ENCODE data around the gene NCS1. TPM values are rescaled to one million over a fixed set of nuclear protein-coding genes. Genes with fewer than 3 reads are reported as not detected.

The NCS1 gene
- total RNA-seq, 3 donors from 2014 or later: 4.1 to 196 (median 10.7) TPM

DNA sequence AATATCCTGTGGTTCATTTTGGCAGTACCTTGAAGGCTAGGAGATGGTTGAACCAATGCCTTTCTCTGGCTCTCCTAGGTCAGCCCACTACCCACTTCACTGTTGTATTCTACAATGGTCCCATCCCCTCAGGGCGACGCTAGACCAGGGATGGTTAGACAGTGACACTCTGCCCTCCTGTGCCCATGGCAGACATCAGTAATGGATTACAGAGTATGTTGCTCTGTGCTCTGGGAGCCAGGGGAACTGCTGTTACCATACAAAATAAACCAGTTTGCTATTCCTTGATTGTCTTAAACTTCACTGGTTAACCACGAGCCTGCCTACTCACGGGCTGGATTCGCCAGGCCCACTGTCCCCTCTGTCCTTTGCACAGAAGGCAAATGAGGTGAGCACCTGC, 33.7 kb downstream of the NCS1 start:
- Histone ChIP-seq H3K9me3 (no peaks in the 10 kb centered on the region), H3K4me1 (ENCODE audit: low read depth) (no peaks in the 10 kb centered on the region), H3K36me3 (ENCODE audit: low read depth) (no peaks in the 10 kb centered on the region), H3K4me3 (no peak overlapping the region)
- DNase-seq (no peak), ATAC-seq (no peak)
- TF ChIP-seq, protein P1, sequence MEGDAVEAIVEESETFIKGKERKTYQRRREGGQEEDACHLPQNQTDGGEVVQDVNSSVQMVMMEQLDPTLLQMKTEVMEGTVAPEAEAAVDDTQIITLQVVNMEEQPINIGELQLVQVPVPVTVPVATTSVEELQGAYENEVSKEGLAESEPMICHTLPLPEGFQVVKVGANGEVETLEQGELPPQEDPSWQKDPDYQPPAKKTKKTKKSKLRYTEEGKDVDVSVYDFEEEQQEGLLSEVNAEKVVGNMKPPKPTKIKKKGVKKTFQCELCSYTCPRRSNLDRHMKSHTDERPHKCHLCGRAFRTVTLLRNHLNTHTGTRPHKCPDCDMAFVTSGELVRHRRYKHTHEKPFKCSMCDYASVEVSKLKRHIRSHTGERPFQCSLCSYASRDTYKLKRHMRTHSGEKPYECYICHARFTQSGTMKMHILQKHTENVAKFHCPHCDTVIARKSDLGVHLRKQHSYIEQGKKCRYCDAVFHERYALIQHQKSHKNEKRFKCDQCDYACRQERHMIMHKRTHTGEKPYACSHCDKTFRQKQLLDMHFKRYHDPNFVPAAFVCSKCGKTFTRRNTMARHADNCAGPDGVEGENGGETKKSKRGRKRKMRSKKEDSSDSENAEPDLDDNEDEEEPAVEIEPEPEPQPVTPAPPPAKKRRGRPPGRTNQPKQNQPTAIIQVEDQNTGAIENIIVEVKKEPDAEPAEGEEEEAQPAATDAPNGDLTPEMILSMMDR (IDR thresholded peaks at IDR 0.05): no peak
- intact Hi-C loops (cut with DNase I, micrococcal nuclease): no loop called here

DNA sequence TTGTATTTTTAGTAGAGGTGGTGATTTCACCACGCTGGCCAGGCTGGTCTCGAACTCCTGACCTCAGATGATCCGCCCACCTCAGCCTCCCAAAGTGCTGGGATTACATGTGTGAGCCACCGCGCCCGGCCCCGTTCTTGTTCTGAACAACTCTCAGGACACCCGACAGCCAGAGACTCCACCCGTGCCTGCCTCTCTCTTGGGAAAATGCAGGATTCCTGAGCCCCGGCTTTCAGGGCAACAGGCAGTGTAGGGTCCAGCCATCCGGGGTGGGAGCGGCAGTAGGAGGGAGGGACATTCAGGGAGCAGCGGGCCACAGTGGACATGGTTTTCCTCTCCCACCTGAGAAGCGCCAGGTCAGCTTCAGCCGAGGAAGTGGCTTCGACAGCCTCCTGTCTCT, 34.4 kb downstream of the NCS1 start:
- Histone ChIP-seq H3K9me3 (no peaks in the 10 kb centered on the region), H3K4me1 (ENCODE audit: low read depth) (no peaks in the 10 kb centered on the region), H3K4me3 (no peak overlapping the region), H3K36me3 (ENCODE audit: low read depth) (no peaks in the 10 kb centered on the region)
- TF ChIP-seq, protein P1 (IDR thresholded peaks at IDR 0.05): no peak
- ATAC-seq: no peak
- intact Hi-C loops (cut with DNase I, micrococcal nuclease): no loop called here
- DNase-seq: no peak

DNA sequence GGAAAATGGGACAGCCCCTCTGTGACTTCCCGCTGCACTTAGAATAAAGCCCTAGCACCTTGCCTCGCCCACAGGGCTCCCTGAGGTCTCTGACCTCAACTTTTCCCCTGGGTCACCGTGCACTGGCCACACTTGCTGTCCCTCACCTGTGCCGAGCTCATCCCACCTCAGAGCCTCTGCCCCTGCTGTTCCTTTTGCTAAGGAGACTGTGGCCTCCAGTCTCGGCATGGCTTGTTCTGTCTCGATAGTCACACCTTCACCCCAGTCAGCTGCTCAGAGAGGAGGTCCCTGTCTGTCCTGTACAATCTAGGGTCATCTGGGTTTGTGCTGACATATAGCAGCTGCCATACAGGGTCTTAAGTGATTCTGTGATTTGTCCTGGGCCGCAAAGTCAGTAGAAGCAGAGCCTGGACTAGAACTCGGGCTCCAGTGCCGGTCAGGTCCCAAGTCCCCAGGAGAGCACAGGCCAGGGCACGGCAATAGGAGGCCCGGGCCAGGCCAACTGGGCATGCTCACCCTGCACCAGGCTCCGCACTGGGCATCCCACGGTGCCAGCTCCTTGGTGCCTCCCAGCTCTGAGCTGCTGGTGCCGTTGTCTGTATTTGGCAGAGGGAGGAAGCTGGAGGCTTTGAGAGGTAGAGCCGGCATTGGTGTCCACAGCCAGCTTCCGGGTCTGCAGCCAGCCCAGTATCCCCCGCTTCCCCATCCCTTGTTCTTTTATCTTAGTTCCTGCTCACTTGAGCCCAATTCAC, 35.2 kb downstream of the NCS1 start:
- no peaks in the 10 kb centered on the region for H3K4me1 ChIP-seq (ENCODE audit: low read depth)

DNA sequence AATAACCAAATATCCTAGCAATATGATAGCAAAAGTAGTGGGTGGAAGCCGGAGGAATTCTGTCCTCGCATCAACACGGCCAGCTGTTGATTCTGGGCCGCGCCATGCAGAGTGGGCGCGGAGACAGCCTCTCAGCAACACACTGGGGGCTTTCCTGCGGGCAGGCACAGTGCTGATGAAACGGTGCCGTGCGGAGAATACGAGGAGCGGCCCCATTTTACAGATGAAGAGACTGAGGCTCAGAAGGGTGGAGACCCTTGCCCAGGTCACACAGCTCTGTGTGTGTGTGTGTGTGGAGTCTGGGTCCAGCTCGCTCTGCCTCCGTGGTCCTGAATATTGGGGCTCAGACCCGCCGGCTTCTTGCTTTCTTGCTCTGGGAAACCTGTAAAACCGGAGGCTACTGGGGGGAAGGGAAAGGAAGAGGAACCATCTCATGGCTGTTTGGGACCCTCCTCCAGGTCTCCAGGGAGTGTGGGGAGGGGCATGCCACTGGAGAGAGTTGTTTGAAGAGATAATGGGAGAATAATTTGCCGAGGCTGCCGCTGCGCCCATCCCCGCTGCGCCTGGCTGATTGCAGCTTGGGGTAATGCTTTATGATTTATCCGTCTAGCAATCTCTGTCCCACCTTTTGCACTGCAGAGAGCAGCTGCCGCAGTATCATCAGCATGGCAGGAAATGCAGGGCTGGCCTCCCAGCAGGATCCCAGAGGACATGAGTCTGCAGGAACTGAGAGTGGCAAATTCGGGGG, 36.6 kb downstream of the NCS1 start:
- no peaks in the 10 kb centered on the region for H3K4me1 ChIP-seq (ENCODE audit: low read depth)
- intact Hi-C loops (cut with DNase I, micrococcal nuclease): no loop called here
- TF ChIP-seq, protein P1 (IDR thresholded peaks at IDR 0.05): no peak
- H3K36me3 ChIP-seq (ENCODE audit: low read depth): no peaks in the 10 kb centered on the region
- H3K9me3 ChIP-seq: no peaks in the 10 kb centered on the region
- H3K4me3 ChIP-seq: no peak overlapping the region
- DNase-seq (no peak), ATAC-seq (no peak)

More for the DNA sequence above, 35.2 kb downstream of the NCS1 start:
- DNase-seq: no peak
- H3K36me3 ChIP-seq (ENCODE audit: low read depth): no peaks in the 10 kb centered on the region
- H3K4me3 ChIP-seq: no peak overlapping the region
- H3K9me3 ChIP-seq: no peaks in the 10 kb centered on the region
- intact Hi-C loops (cut with DNase I, micrococcal nuclease): no loop called here
- TF ChIP-seq, protein P1 (IDR thresholded peaks at IDR 0.05): no peak
- no peak for ATAC-seq

DNA sequence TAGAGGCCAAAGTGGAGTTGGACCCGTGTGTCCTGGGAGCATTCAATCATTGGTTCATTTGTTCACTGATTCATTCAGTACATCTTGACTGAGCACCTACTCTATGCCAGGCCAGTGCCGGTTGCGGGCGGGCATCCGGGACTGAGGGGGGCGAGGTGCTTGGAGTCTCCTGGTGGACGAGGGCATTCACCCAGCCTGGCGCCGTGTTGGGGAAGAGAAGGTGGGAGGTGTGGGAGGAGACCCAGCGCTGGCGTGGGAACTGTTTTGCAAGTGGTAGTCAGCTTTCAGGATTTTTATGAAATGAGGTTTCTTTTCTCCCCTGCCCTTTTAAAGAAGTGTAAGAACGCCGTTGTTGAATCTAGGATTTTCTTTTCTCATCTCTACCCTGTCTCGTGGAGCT, 37.2 kb downstream of the NCS1 start:
- TF ChIP-seq, protein P1 (IDR thresholded peaks at IDR 0.05): no peak
- Histone ChIP-seq H3K4me3 (no peak overlapping the region), H3K9me3 (no peaks in the 10 kb centered on the region), H3K36me3 (ENCODE audit: low read depth) (no peaks in the 10 kb centered on the region), H3K4me1 (ENCODE audit: low read depth) (no peaks in the 10 kb centered on the region)
- DNase-seq: no peak
- no peak for ATAC-seq
- intact Hi-C loops (cut with DNase I, micrococcal nuclease): no loop called here

Measured in mucosa of descending colon (tissue), 3 donors.